Transverse colon (tissue), 4 donors: ENCODE measurements around the gene IL16. TPM values are rescaled to one million over a fixed set of nuclear protein-coding genes. Genes with fewer than 3 reads are reported as not detected.
A peak's percentile ranks its signal among the peaks of the same experiment; 100 is the strongest.

Source experiments
- DNase-seq: peaks from one replicate; pipeline ENCODE4 v3.0.0-alpha.2; 2019
- H3K27ac ChIP-seq, 4 donors: fragments of 200-600 bp; sonication (generic); 2 replicates each; pipeline ENCODE4 v1.5.1; 2016 to 2018; ENCODE audit warnings: inconsistent platforms in 4 of 4
- H3K27me3 ChIP-seq: fragments of 200-600 bp; sonication (generic); 2 replicates; pipeline ENCODE4 v1.5.1; 2017; ENCODE audit warnings: inconsistent platforms
- H3K36me3 ChIP-seq, 4 donors: fragments of 200-600 bp; sonication (generic); 2 replicates each; pipeline ENCODE4 v1.5.1; 2017 to 2019; ENCODE audit warnings: inconsistent platforms in 4 of 4
- H3K4me1 ChIP-seq, 4 donors: fragments of 200-600 bp; sonication (generic); 2 replicates each; pipeline ENCODE4 v1.5.1; 2017 to 2020; ENCODE audit warnings: inconsistent platforms in 4 of 4
- H3K4me3 ChIP-seq, 4 donors: fragments of 200-600 bp; sonication (generic); 1 replicate in 1 of 4; 2 replicates in 3 of 4; pipeline versions ENCODE4 v1.5.1 to v1.6.1; 2017 to 2019; ENCODE audit warnings: inconsistent platforms in 4 of 4
- H3K9me3 ChIP-seq, 2 donors: fragments of 200-600 bp; sonication (generic); 2 replicates each; pipeline ENCODE4 v1.5.1; 2017 to 2019; ENCODE audit warnings: inconsistent platforms in 2 of 2
- CTCF ChIP-seq, 5 experiments: fragments of 200-600 bp in 3 of 5; fragments of 450-650 bp in 2 of 5; sonication (generic) in 3 of 5; IDR thresholded peaks; 1 replicate in 2 of 5; 2 replicates in 3 of 5; pipeline ENCODE4 v1.5.1; 2016 to 2017; ENCODE audit warnings: antibody characterized with exemption in 5 of 5, inconsistent platforms in 3 of 5, mild to moderate bottlenecking in 2 of 5, moderate library complexity in 1 of 5
- EP300 ChIP-seq: sonication (generic); formaldehyde crosslinking; IDR thresholded peaks from one replicate; pipeline ENCODE4 v1.6.1; 2017; ENCODE audit warnings: antibody characterized with exemption, low read depth
- POLR2A ChIP-seq: fragments of 450-650 bp; IDR thresholded peaks from one replicate; pipeline ENCODE4 v1.6.1; 2016; ENCODE audit warnings: antibody characterized with exemption, mild to moderate bottlenecking, moderate library complexity
- POLR2AphosphoS5 ChIP-seq, 3 donors: sonication (generic); formaldehyde crosslinking; IDR thresholded peaks; one replicate each; pipeline ENCODE4 v1.6.1; 2016; ENCODE audit warnings: antibody characterized with exemption in 3 of 3
- WGBS, 2 donors: methylation state at CpG; one replicate each; pipeline ENCODE4 v1.1.5; 2018; ENCODE audit warnings: low coverage in 1 of 2; 5-methylcytosine and 5-hydroxymethylcytosine counted together
- in situ Hi-C, 4 donors: fragments of 200-750 bp; cut with MboI; loops; one replicate each; pipeline versions ENCODE4 v1.15.0 to v1.15.1; 2017; ENCODE audit warnings: low sequenced_read_pairs in 3 of 4, low pct_ligation_motif_present in 1 of 4, low pct_unique_long_range_greater_than_20kb in 1 of 4
- intact Hi-C: fragments of 100-400 bp; cut with DNase I; formaldehyde crosslinking; loops from one replicate; pipeline ENCODE4 v1.15.1; 2023; ENCODE audit warnings: low total_unique reads
- total RNA-seq, 4 donors: library from RNA; depleted of rRNA; stranded (reverse); fragments of >200 nt; gene quantifications; one replicate each; pipeline ENCODE4 v1.1.0, GENCODE V29; 2016

The IL16 gene
- total RNA-seq, 4 donors from 2014 or later: 5.2 to 40.0 (median 22.3) TPM

GRCh38 chr15:81160312-81161159 is 36.1 kb upstream of the IL16 start:
- intact Hi-C loops (no loop called here), in situ Hi-C loops (no loop called here)
- 20 to 52% methylated on average over 3 to 9 of the region's 11 CpGs for WGBS, 2 donors
- no peaks in the 10 kb centered on the region for H3K27me3 ChIP-seq
- H3K4me1 ChIP-seq: peaks cover 3 to 9% (median 7%) of the 10 kb centered on the region in 4 donors
- no peaks in the 10 kb centered on the region for H3K9me3 ChIP-seq
- no peak for TF ChIP-seq POLR2A
- TF ChIP-seq POLR2AphosphoS5 (IDR thresholded peaks at IDR 0.05): peak in 1 of 3 donors; percentile 31
- no peak overlapping the region for H3K4me3 ChIP-seq
- peak; percentile 11 for DNase-seq
- H3K27ac ChIP-seq: peak overlapping the region in 2 of 4 donors; percentile 2 to 18
- no peaks in the 10 kb centered on the region for H3K36me3 ChIP-seq

DNA sequence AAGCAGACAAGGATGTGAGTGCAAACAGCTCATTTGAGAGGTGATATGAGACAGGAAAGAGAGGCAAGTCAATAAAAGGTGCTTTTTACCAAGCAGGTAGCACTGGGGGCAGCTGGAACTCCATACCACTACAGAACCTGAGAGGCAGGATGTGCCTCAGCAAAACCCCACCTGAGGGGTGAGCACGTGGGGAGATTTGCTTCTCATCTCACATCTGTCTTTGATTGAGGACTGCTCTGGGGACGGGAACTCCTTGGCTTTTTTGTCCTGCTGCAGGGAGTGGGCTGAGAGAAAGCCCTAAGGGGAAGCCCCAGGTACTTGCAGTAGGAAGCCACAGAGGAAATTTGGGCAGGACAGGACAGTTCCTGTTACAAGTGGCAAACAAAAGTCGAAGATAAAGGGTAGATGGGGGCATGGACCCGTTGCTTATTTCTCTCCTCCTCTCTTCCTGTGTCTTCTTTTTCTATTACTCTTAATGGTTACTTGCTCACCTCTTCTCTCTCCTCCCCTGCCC is 35.5 kb upstream of the IL16 start:
- TF ChIP-seq POLR2A (no peak), CTCF (IDR thresholded peaks at IDR 0.05) (no peak), POLR2AphosphoS5 (IDR thresholded peaks at IDR 0.05) (no peak), EP300 (no peak)
- no peaks in the 10 kb centered on the region for H3K9me3 ChIP-seq
- intact Hi-C loops: no loop called here
- WGBS, 2 donors: 24 to 27% methylated on average over 3 to 4 of the region's 4 CpGs
- H3K27ac ChIP-seq: peak overlapping the region in 1 of 4 donors; percentile 18
- peaks cover 3 to 9% (median 7%) of the 10 kb centered on the region in 4 donors for H3K4me1 ChIP-seq
- in situ Hi-C loops: no loop called here
- DNase-seq: no peak
- no peak overlapping the region for H3K4me3 ChIP-seq
- H3K27me3 ChIP-seq: no peaks in the 10 kb centered on the region
- no peaks in the 10 kb centered on the region for H3K36me3 ChIP-seq

DNA sequence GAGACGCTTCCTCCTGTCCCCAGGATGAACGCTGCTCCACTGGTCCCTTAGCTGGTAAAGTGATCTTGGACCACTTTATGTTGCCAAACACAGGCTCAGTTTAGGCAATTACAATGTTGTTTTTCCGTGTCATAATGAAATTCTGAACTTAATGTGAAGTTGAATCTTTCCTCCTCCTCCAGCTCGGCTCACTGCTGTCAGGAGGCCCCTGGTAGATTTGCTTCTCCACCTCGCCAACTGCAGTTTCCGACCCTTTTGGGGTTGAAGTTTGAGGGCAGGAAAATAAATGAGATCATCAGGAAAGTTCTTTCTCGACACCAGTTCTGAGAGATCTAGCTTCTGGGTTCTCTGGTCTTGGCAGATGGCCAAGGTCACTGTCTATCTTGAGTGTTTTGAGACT is 34.8 kb upstream of the IL16 start:
- no peak overlapping the region for H3K27ac ChIP-seq
- in situ Hi-C loops (no loop called here), intact Hi-C loops (loop anchor here (1.0 kb wide), 1 partner anchor 28 kb away; the partner anchor contains the start of gene CFAP161)
- H3K4me1 ChIP-seq: peaks cover 3 to 9% (median 7%) of the 10 kb centered on the region in 4 donors
- no peak for TF ChIP-seq POLR2A
- TF ChIP-seq CTCF (IDR thresholded peaks at IDR 0.05): no peak
- TF ChIP-seq EP300: no peak
- no peak for TF ChIP-seq POLR2AphosphoS5 (IDR thresholded peaks at IDR 0.05)
- H3K9me3 ChIP-seq: no peaks in the 10 kb centered on the region
- no peak for DNase-seq
- H3K4me3 ChIP-seq: no peak overlapping the region
- no peaks in the 10 kb centered on the region for H3K27me3 ChIP-seq
- H3K36me3 ChIP-seq: no peaks in the 10 kb centered on the region
- WGBS, 2 donors: 81 to 83% methylated on average over 1 to 7 of the region's 7 CpGs

- DNase-seq: no peak
- WGBS, 2 donors: 71 to 100% methylated on average over 1 to 3 of the region's 3 CpGs
- no peaks in the 10 kb centered on the region for H3K27me3 ChIP-seq
- in situ Hi-C loops: no loop called here
- TF ChIP-seq EP300 (no peak), CTCF (IDR thresholded peaks at IDR 0.05) (no peak), POLR2A (no peak), POLR2AphosphoS5 (IDR thresholded peaks at IDR 0.05) (no peak)
- H3K4me3 ChIP-seq: no peak overlapping the region
- H3K27ac ChIP-seq: no peak overlapping the region
- intact Hi-C loops: no loop called here
- H3K36me3 ChIP-seq: no peaks in the 10 kb centered on the region
- peaks cover 3 to 18% (median 11%) of the 10 kb centered on the region in 4 donors for H3K4me1 ChIP-seq
- no peaks in the 10 kb centered on the region for H3K9me3 ChIP-seq
These were observed 32.5 kb upstream of the IL16 start for GRCh38 chr15:81163961-81164800.
